Endothelial cell of umbilical vein (primary cell): Measurements from ENCODE around the gene DMD. TPM values are rescaled to one million over a fixed set of nuclear protein-coding genes. Genes with fewer than 3 reads are reported as not detected.

Source experiments
- BruUV-seq: library from RNA; stranded (reverse); fragments of 400-500 nt; replicated peaks from 2 replicates; lab custom pipeline; 2021; lab: Mats Ljungman, UMichigan
- CTCF ChIA-PET: fragments of 300-600, 350-600 bp; sonication (Branson Sonifier 250); formaldehyde crosslinking; loops from one replicate; lab custom pipeline; 2021; ENCODE audit warnings: antibody characterized with exemption, inconsistent platforms; lab: Charles Lee
- POLR2A ChIA-PET: fragments of 300-600, 350-600 bp; sonication (Branson Sonifier 250); formaldehyde crosslinking; loops from one replicate; lab custom pipeline; 2021; ENCODE audit warnings: antibody characterized with exemption, inconsistent platforms; lab: Charles Lee
- DNase-seq: peaks from one replicate; pipeline ENCODE4 v3.0.0-alpha.2; 2011; ENCODE audit warnings: low read depth, low spot score
- FAIRE-seq: peaks from 2 replicates; lab custom pipeline; 2011; peaks lifted over from hg19 to GRCh38; lab: Jason Lieb, UNC
- H2AFZ ChIP-seq: 2 replicates; pipeline ENCODE4 v1.6.0; 2012; ENCODE audit warnings: low read depth, low read length, control low read depth, inconsistent platforms
- H3K27ac ChIP-seq: 2 replicates; pipeline ENCODE4 v1.5.1; 2011; ENCODE audit warnings: low read depth, mild to moderate bottlenecking, control low read depth, low read length, moderate library complexity; ENCODE audit not compliant: insufficient read depth
- H3K27me3 ChIP-seq, 2 experiments: 2 replicates each; pipeline versions ENCODE4 v1.6.0 to v1.6.1; 2011; ENCODE audit warnings: low read length in 2 of 2, mixed read lengths in 1 of 2; ENCODE audit not compliant: control insufficient read depth in 2 of 2, insufficient read depth in 2 of 2
- H3K36me3 ChIP-seq, 2 experiments: 2 replicates in 1 of 2; 3 replicates in 1 of 2; pipeline ENCODE4 v1.5.1; 2011; ENCODE audit warnings: low read length in 2 of 2, mild to moderate bottlenecking in 1 of 2, moderate library complexity in 1 of 2; ENCODE audit not compliant: control insufficient read depth in 2 of 2, insufficient read depth in 2 of 2; ENCODE audit errors: extremely low read depth in 1 of 2
- H3K4me1 ChIP-seq: 3 replicates; pipeline ENCODE4 v1.5.1; 2011; ENCODE audit warnings: mild to moderate bottlenecking, low read length; ENCODE audit not compliant: control insufficient read depth, insufficient read depth; ENCODE audit errors: extremely low read depth
- H3K4me2 ChIP-seq: 2 replicates; pipeline ENCODE4 v1.6.1; 2011; ENCODE audit warnings: low read length, control low read depth, mixed read lengths; ENCODE audit not compliant: insufficient read depth
- H3K4me3 ChIP-seq, 3 experiments: fragments of 200-600 bp in 1 of 3; sonication (generic), shearing (Covaris generic) in 1 of 3; replicated peaks in 1 of 3; 2 replicates each; pipeline ENCODE4 v1.5.1; 2011 to 2016; ENCODE audit warnings: control low read depth in 3 of 3, low read length in 3 of 3, mild to moderate bottlenecking in 2 of 3, inconsistent platforms in 1 of 3, low read depth in 1 of 3, moderate library complexity in 1 of 3; ENCODE audit not compliant: insufficient read depth in 1 of 3
- H3K79me2 ChIP-seq: 2 replicates; pipeline ENCODE4 v1.6.0; 2012; ENCODE audit warnings: low read length, inconsistent platforms; ENCODE audit not compliant: control insufficient read depth, insufficient read depth
- H3K9ac ChIP-seq: replicated peaks from 2 replicates; pipeline ENCODE3; 2011; ENCODE audit warnings: low read length, control low read depth; ENCODE audit not compliant: insufficient read depth; ENCODE audit errors: extremely low read depth
- H3K9me1 ChIP-seq: replicated peaks from 3 replicates; pipeline ENCODE4 v1.6.0; 2011; ENCODE audit warnings: mild to moderate bottlenecking, low read length; ENCODE audit not compliant: control insufficient read depth, insufficient read depth; ENCODE audit errors: extremely low read depth
- H3K9me3 ChIP-seq: replicated peaks from 2 replicates; pipeline ENCODE4 v1.5.1; 2012; ENCODE audit warnings: low read length, inconsistent platforms; ENCODE audit not compliant: control insufficient read depth, insufficient read depth
- H4K20me1 ChIP-seq: replicated peaks from 2 replicates; pipeline ENCODE3; 2011; ENCODE audit warnings: mild to moderate bottlenecking, low read length; ENCODE audit not compliant: control insufficient read depth, insufficient read depth; ENCODE audit errors: extremely low read depth
- CTCF ChIP-seq, 2 donors: IDR thresholded peaks; 1 replicate in 1 of 2; 2 replicates in 1 of 2; pipeline ENCODE4 v1.5.1; 2011; ENCODE audit warnings: low read length in 2 of 2, mild to moderate bottlenecking in 2 of 2, moderate library complexity in 2 of 2, control low read depth in 1 of 2, inconsistent platforms in 1 of 2, low read depth in 1 of 2; ENCODE audit not compliant: insufficient read depth in 1 of 2; ENCODE audit errors: extremely low read depth in 1 of 2
- EZH2 ChIP-seq: IDR thresholded peaks from 2 replicates; pipeline ENCODE4 v1.6.1; 2012; ENCODE audit warnings: borderline replicate concordance, low read depth, mild to moderate bottlenecking, moderate library complexity, low read length, inconsistent platforms; ENCODE audit not compliant: severe bottlenecking
- FOS ChIP-seq: IDR thresholded peaks from 2 replicates; pipeline ENCODE4 v1.6.1; 2011; ENCODE audit warnings: mild to moderate bottlenecking, low read length, moderate library complexity, borderline replicate concordance; ENCODE audit not compliant: insufficient read depth
- GATA2 ChIP-seq: IDR thresholded peaks from 2 replicates; pipeline ENCODE4 v1.7.0; 2011; ENCODE audit warnings: low read depth, mild to moderate bottlenecking, moderate library complexity, mixed read lengths, low read length; ENCODE audit not compliant: insufficient read length, insufficient read depth
- JUN ChIP-seq: IDR thresholded peaks from 2 replicates; pipeline ENCODE4 v1.6.1; 2011; ENCODE audit warnings: borderline replicate concordance, low read depth; ENCODE audit not compliant: insufficient read length, insufficient read depth
- MAX ChIP-seq: IDR thresholded peaks from 2 replicates; pipeline ENCODE4 v1.6.1; 2011; ENCODE audit not compliant: insufficient read depth, insufficient read length
- MYC ChIP-seq: IDR thresholded peaks from one replicate; pipeline ENCODE4 v1.6.1; 2011; ENCODE audit warnings: mild to moderate bottlenecking, low read depth, low read length
- POLR2A ChIP-seq: IDR thresholded peaks from 2 replicates; pipeline ENCODE4 v1.6.1; 2012; ENCODE audit warnings: low read depth, mild to moderate bottlenecking, control low read depth, low read length
- POLR2AphosphoS5 ChIP-seq: IDR thresholded peaks from 2 replicates; pipeline ENCODE4 v1.6.1; 2012; ENCODE audit warnings: low read depth, mild to moderate bottlenecking, control low read depth, low read length, moderate library complexity; ENCODE audit not compliant: insufficient read depth
- dilution Hi-C: fragments of 300-500 bp; cut with MboI; formaldehyde crosslinking; loops from one replicate; pipeline ENCODE4 v1.15.0; 2019; ENCODE audit warnings: low sequenced_read_pairs; ENCODE audit not compliant: extremely low pct_ligation_motif_present
- intact Hi-C: fragments of 100-400 bp; cut with micrococcal nuclease; formaldehyde crosslinking; loops from one replicate; pipeline ENCODE4 v1.10.0; 2022
- polyA plus RNA-seq, 4 experiments: library from polyadenylated mRNA; depleted of rRNA in 3 of 4; stranded (reverse) in 3 of 4; unstranded in 1 of 4; fragments of >200 nt; gene quantifications; 2 replicates each; pipeline versions ENCODE4 v1.2.1 to v1.2.3, GENCODE V29; 2011 to 2012; ENCODE audit warnings: missing spikeins in 1 of 4
- total RNA-seq: library from RNA; stranded (reverse); gene quantifications from 2 replicates; pipeline ENCODE4 v1.2.3, GENCODE V29; 2021

Gene DMD
- total and polyA plus RNA-seq, 2 donors (not counting 3 experiments of a cell fraction or from before 2014, with no cell fraction given) = 7.3 to 9.0 TPM

- Histone ChIP-seq H3K27ac (no peak overlapping the region), H3K36me3 (no peaks in the 10 kb centered on the region), H3K9me1 (no peaks in the 10 kb centered on the region), H3K9me3 (no peaks in the 10 kb centered on the region), H3K4me3 (no peak overlapping the region), H3K79me2 (no peaks in the 10 kb centered on the region), H3K4me2 (no peak overlapping the region), H3K9ac (no peak overlapping the region), H3K27me3 (no peaks in the 10 kb centered on the region), H3K4me1 (no peaks in the 10 kb centered on the region), H4K20me1 (no peaks in the 10 kb centered on the region), H2AFZ (no peak overlapping the region)
- CTCF ChIA-PET = no interaction called here
- TF ChIP-seq EZH2 (no peak), CTCF (IDR thresholded peaks at IDR 0.05; ENCODE audit: extremely low read depth in 1 of 2, insufficient read depth in 1 of 2, low read depth in 1 of 2, low read length in 2 of 2) (no peak), MAX (no peak), GATA2 (no peak), FOS (no peak), POLR2AphosphoS5 (no peak), JUN (no peak), POLR2A (no peak), MYC (no peak)
- FAIRE-seq = no peak
- POLR2A ChIA-PET = no interaction called here
- intact Hi-C loops = no loop called here
- dilution Hi-C loops = no loop called here
- no TSS peak for BruUV-seq
- no peak for DNase-seq
These were observed 1765.8 kb downstream of the DMD start for GRCh38 chrX:31445542-31445941.
